Astrocyte (in vitro differentiated cells and primary cell): ENCODE data around the gene MAN1A1.

ENCODE experiments used
- CTCF ChIP-seq: IDR thresholded peaks from 2 replicates; pipeline ENCODE4 v1.5.1; 2011; ENCODE audit warnings: low read depth, mild to moderate bottlenecking, inconsistent platforms, low read length, moderate library complexity; ENCODE audit not compliant: insufficient read depth
- EZH2 ChIP-seq: IDR thresholded peaks from 2 replicates; pipeline ENCODE4 v1.6.1; 2012; ENCODE audit warnings: mild to moderate bottlenecking, low read length, inconsistent platforms; ENCODE audit not compliant: insufficient read depth

- TF ChIP-seq CTCF (no peak), EZH2 (no peak)
These were observed 139.0 kb downstream of the MAN1A1 start for GRCh38 chr6:119210596-119210995.
